Endothelial cell of umbilical vein (primary cell): ENCODE measurements around the gene SLC22A23.

Experiments
- CTCF ChIP-seq, 2 donors: IDR thresholded peaks; 1 replicate in 1 of 2; 2 replicates in 1 of 2; pipeline ENCODE4 v1.5.1; 2011; ENCODE audit warnings: low read length in 2 of 2, mild to moderate bottlenecking in 2 of 2, moderate library complexity in 2 of 2, control low read depth in 1 of 2, inconsistent platforms in 1 of 2, low read depth in 1 of 2; ENCODE audit not compliant: insufficient read depth in 1 of 2; ENCODE audit errors: extremely low read depth in 1 of 2
- EZH2 ChIP-seq: IDR thresholded peaks from 2 replicates; pipeline ENCODE4 v1.6.1; 2012; ENCODE audit warnings: borderline replicate concordance, low read depth, mild to moderate bottlenecking, moderate library complexity, low read length, inconsistent platforms; ENCODE audit not compliant: severe bottlenecking
- FOS ChIP-seq: IDR thresholded peaks from 2 replicates; pipeline ENCODE4 v1.6.1; 2011; ENCODE audit warnings: mild to moderate bottlenecking, low read length, moderate library complexity, borderline replicate concordance; ENCODE audit not compliant: insufficient read depth
- GATA2 ChIP-seq: IDR thresholded peaks from 2 replicates; pipeline ENCODE4 v1.7.0; 2011; ENCODE audit warnings: low read depth, mild to moderate bottlenecking, moderate library complexity, mixed read lengths, low read length; ENCODE audit not compliant: insufficient read length, insufficient read depth
- JUN ChIP-seq: IDR thresholded peaks from 2 replicates; pipeline ENCODE4 v1.6.1; 2011; ENCODE audit warnings: borderline replicate concordance, low read depth; ENCODE audit not compliant: insufficient read length, insufficient read depth
- MAX ChIP-seq: IDR thresholded peaks from 2 replicates; pipeline ENCODE4 v1.6.1; 2011; ENCODE audit not compliant: insufficient read depth, insufficient read length
- MYC ChIP-seq: IDR thresholded peaks from one replicate; pipeline ENCODE4 v1.6.1; 2011; ENCODE audit warnings: mild to moderate bottlenecking, low read depth, low read length
- POLR2A ChIP-seq: IDR thresholded peaks from 2 replicates; pipeline ENCODE4 v1.6.1; 2012; ENCODE audit warnings: low read depth, mild to moderate bottlenecking, control low read depth, low read length
- POLR2AphosphoS5 ChIP-seq: IDR thresholded peaks from 2 replicates; pipeline ENCODE4 v1.6.1; 2012; ENCODE audit warnings: low read depth, mild to moderate bottlenecking, control low read depth, low read length, moderate library complexity; ENCODE audit not compliant: insufficient read depth

GRCh38 chr6:3266170-3266569 lies 190.7 kb downstream of the SLC22A23 start:
- no peak for TF ChIP-seq CTCF (IDR thresholded peaks at IDR 0.05; ENCODE audit: extremely low read depth in 1 of 2, insufficient read depth in 1 of 2, low read depth in 1 of 2, low read length in 2 of 2)
- no peak for TF ChIP-seq MYC
- no peak for TF ChIP-seq FOS
- TF ChIP-seq JUN: no peak
- no peak for TF ChIP-seq MAX
- TF ChIP-seq POLR2A: no peak
- TF ChIP-seq POLR2AphosphoS5: no peak
- TF ChIP-seq EZH2: no peak
- no peak for TF ChIP-seq GATA2
